COLO668 (cell line): Measurements from ENCODE around the gene DOCK1.
A peak's percentile ranks its signal among the peaks of the same experiment; 100 is the strongest.

Experiments
- DNase-seq: peaks from one replicate; lab custom pipeline; 2025; ENCODE audit not compliant: unreplicated experiment; lab: John Stamatoyannopoulos, UW

Gene DOCK1

DNA sequence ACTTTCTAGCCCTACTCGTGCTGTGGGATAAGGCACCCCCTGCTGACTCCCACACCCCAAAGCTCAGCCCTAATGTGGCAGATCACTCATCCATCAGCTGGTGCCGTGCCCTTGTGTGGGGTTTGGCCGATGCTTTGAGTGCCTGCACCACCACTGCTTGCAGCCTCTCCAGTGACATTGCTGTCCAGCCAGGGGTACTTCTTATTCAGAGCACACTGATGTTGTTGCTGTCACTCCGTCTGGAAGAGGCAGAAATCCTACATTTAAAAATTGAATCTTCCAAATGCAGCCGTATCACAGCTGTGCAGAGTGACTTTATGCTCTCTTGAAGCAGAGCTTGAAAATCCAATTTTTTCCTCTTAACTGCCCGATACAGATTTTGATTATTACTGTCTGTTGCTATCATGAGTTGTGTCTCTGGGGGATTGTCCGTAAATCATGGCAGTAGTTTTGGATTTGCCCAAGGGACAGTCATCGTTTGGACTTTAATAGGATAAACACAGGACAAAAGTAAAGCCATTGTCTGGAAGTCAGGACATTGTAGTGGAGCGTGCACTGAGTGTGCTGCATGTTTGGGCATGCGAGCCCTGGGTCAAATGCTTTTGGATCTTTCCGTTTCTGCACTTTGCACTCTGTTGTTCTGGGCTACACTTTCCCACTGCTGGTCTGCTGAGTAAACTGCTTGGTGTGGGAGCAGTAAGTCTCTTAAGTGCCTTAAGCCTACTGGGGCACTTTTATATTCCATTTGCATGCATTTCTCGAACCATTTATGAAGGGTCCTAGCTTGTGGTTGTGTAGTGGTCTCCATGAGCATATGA lies 128.2 kb downstream of the DOCK1 start:
- no peak for DNase-seq

DNA sequence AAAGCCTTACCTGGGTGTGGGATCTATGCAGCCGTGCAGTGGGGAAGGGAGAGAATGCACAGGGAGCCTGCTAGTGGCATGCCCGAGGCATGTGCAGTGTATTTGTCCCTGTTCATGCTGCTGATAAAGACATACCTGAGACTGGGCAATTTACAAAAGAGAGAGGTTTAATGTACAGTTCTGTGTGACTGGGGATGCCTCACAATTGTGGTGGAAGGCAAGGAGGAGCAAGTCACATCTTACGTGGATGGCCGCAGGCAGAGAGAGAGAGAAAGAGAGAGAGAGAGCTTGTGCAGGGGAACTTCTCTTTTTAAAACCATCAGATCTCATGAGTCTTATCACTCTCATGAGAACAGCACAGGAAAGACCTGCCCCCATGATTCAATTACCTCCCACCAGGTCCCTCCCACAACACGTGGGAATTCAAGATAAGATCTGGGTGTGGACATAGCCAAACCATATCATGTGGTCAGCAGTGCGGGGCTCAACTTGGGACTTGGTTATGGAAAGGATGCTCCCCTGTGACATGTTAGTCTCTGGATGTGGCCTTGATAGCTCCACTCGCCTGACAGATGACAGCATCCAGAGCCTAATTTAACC lies 128.9 kb downstream of the DOCK1 start:
- no peak for DNase-seq

DNA sequence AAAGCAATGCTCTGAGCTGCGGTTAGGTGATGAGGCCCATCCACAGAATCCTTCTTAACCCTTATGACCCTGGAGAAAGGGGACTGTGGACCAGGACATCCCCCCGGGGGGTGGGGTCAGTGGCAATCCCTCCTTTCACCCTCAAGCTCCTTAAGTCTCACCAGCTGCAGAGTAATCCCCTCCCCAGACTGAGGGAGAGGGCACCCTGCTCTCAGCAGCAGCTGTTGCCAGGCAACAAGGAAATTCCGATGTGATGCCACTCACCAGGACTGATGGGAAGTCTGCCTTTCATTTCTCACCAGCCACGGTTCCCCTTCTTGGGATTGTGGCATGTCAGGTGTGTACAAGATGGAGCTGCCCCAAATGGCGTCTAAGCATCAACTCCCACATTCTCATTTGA lies 129.6 kb downstream of the DOCK1 start:
- DNase-seq, result no peak

DNA sequence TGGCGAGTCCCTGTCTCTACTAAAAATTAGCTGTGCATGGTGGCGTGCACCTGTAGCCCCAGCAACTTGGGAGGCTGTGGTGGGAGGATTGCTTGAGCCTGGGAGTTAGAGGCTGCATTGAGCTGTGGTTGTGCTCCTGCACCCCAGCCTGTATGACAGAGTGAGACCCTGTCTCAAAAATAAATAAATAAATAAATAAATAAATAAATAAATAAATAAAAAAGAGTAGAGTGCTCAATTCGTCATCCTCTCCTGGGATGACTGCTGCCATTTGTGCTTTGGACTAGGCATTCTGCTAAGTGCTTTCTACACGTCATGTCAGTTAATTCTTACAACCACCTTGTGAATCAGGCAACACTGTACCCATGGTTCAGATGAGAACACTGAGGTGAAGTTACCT lies 130.6 kb downstream of the DOCK1 start:
- no peak for DNase-seq

DNA sequence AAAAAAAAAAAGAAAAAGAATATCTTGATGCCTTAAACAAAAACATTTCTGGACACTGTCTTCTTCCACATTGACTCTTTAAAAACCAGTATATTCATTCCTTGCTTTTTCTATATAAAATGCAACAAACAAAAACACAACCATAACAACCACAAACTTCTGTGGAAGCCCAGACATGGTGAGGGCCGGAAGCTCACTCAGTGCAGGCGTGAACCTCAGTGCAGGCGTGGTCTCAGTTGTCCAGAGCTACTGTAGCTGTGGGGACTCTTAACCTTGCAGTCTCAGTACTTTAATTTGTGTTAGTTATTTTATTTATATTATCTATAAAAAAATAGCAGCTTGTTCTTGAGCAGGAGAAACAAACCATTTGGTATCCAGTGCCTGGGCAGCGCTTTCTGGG lies 131.8 kb downstream of the DOCK1 start:
- no peak for DNase-seq

DNA sequence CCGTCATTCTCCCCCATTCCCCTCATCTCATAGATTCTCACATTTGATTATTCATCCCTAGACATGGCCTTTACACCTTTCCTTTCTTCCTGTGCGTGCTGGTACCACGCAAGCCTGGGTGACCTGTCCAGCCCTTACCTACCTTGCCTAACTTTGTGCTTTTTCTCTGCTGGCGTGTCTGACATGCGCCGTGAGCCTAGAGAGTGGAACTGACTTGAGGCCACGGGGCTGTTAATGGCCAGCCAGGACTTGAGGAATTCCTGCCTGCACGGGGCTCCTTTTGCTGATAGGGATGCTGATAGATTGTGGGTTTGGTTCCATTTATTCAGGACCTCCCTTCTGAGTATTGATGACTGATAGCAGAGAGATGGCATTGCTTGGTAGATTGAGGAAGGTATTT lies 134.2 kb downstream of the DOCK1 start:
- no peak for DNase-seq

DNA sequence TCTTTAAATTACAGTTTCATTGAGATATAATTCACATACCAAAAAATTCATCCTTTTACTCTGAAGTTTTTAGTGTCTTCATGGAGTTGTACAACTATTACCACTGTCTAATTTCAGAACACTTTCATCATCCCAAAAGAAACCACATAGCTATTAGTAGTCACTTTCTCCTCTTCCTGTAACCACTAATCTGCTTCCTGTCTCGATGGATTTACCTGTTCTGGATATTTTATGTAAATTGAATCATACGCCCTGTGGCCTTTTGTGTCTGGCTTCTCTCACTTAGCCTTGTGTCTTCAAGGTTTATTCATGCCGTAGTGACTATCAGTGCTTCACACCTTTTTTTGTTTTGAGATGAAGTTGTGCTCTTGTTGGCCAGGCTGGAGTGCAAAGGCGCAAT lies 135.5 kb downstream of the DOCK1 start:
- no peak for DNase-seq

DNA sequence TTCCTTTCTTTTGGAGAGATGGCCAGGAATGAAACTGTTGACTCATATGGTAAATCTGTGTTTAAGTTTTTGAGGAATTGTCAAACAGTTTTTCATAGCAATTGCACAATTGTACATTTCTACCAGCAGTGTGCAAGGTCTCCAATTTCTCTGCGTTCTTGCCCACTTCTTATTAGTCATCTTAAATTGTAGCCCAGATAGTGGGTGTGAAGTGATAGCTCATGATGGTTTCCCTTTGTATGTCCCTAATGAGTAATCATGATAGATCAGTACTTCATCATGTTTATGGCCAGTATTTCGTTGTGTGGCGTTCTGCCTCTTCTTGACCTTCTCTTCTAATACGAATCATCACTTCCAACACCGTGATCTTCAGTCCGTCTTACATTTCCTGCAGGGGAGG lies 136.3 kb downstream of the DOCK1 start:
- no peak for DNase-seq

DNA sequence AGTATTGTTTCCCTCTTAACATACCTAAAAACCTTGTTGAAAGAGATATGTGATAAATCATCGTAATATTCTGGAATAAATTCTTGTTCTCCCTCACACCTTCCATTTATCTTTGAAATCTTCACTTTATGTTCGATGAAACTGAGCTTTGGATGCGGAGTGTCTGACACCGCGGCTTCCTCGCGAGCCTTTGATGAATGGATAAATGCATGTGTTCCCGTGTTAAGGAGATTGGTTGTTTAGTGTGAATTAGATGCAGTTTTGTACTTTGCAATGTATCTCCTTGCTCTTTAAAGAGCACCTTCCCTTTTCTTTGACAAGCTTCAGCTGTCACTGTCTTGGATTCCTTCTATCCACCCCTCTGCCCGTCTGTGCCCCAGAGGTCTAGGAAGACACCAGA lies 138.1 kb downstream of the DOCK1 start:
- DNase-seq, result no peak

DNA sequence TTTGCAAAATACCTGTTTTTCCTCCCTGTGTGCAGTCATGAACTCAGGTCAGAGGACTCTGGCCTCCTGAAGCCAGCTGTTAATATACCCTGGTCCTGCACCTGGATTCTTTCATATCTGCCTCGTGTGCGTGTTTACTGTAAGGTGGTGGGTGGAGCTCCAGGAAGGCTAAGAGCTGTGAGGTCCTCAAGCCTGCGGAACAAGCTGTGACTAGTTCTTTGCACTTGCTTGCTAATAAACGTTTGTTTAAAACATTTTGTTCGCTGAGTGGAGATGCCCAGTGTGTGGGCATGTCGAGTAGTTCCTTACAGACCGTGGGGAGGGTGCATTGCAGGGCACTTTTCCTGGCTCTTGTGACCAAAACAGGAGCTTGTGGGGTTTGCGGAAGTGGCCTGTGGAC lies 139.0 kb downstream of the DOCK1 start:
- no peak for DNase-seq

DNA sequence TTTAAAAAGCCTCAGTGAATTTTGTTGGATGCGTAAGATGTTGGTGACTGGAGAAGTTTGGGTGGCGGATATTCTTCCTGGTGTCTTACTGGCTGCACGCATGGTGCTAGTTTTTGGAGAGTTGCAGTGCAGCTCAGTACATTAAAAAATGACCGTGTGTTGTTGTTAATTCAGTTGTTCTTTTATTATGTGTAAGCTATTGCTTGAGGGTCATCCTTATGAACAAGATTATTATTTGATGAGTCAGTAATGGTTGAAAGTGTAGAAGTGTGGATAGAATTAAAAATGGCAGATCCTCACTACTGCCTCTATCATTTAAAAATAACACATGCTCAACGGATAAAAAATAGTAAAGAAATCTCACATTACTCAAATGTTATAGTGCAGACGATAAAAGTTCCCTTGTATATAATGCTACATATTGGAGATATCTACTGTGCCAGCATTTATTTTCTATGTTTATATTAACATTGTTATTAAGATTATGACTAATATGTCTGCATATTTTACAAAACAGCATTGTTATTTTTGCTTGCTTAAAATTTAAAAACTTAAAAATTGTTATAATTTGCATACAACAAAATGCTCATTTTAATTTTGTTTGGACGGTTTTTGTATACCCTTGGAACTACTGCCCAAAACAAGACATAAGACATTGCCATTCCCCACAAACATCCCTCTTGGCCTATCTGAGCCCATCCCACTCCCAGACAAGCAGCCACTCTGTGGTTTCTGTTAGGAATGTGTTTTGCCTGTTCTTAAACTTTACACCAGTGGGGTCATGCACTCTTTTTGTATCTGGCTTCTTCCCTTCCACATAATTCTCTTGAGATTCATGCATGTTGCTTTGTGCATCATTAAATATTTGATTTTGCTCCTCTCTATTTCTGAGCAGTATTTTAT lies 142.0 kb downstream of the DOCK1 start:
- DNase-seq, result no peak

DNA sequence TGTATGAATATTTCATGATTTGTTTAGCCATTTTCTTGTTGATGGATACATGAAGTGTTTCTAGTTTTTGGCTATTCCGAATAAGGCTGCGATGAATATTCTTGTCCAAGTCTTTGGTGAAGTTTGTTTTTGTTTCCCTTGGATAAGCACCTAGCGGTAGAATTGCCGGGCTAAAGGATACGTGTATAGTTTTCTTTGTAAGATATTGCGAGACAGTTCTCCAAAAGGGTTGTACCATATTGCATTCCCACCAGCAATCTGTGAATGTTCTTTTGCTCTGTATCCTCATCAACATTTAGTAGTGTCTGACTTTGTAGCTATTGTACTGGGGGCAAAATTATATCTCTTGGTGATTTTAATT lies 142.6 kb downstream of the DOCK1 start:
- no peak for DNase-seq

DNA sequence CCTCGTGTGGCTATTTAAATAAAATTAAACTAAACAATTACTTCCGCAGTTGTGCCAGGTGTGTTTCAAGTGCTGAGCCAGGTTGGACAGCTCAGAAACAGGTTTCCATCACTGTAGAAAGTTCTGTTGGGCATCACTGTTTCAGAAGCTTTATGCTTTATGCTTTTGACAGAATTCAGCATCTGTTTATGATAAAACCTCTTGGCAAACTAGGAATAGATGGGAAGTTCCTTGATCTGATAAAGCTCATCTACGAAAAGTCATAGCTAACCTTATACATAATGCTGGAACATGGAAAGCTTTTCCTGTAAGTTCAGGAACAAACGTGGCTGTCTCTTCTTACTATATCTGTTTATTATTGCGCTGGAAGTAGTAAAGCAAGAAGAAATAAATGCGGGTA lies 143.4 kb downstream of the DOCK1 start:
- DNase-seq, result peak; percentile 5

DNA sequence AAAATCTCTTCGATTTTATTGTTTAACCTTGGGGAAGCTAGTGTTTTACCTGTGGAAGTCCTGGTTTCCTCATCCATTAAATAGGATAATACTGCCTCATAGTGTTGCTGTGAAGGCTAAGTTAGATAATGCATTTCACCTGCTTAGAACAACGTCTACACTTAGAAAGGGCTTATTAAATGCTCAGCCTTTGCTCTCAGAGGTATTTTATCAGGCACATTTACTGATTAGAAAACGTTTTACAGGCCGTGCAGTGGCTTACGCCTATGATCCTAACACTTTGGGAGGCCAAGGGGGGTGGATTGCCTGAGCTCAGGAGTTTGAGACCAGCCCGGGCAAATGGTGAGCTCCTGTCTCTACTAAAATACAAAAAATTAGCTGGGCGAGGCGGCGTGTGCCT lies 146.8 kb downstream of the DOCK1 start:
- DNase-seq, result no peak

DNA sequence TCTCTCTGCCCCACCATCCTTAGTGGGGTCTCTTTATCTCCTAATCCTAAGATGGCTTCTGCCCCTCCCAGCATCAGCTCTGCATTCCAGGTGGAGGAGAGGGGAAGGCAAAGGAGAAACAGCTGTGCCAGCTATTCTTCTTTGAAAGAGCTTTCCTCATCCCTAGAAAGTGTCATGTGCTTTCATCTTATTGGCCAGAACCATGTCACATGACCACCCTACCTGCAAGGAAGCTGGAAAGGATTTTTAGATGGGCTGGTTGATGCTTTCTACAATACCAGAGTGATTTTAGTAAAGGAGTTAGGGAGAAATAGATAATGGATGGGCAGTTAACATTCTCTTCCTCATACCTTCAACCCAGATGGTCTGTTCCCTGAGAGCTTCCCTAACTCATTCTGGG lies 150.0 kb downstream of the DOCK1 start:
- DNase-seq, result no peak

DNA sequence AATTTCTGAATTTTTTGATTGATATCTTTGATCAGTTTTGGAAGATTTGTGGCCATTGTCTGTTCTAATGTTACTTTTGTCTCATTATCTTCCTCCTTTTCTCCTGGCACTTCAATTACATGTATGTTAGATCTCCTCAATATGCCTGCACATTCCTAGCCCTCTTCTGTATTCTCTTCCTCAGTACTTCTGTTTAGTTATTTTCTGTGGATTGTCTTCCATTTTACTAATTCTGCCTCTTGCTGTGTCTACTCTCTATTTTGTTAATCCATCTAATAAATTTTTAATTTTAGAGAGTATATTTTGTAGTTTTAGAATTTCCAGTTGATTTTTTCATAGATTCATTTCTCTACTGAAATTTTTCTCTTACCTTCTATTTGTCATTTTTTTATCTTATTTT lies 154.1 kb downstream of the DOCK1 start:
- DNase-seq, result no peak

DNA sequence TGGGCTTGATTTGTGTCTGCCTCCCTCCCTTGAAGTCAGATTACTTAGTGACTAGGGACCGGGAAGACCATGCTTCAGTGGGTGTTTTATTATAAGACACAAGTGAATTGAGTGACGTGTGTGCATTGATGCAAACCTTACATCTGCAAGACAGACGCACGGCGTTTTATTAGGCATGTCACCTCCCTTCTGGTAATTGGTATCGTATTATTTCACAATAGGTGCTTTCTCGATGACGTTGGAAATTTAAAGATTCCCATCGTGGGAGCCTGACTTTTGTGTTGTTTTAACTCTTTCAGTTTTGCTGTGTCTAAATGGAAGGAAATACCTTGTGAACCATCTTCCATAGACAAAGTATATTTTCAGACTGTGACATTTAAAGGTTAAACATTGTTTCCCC lies 158.5 kb downstream of the DOCK1 start:
- no peak for DNase-seq

DNA sequence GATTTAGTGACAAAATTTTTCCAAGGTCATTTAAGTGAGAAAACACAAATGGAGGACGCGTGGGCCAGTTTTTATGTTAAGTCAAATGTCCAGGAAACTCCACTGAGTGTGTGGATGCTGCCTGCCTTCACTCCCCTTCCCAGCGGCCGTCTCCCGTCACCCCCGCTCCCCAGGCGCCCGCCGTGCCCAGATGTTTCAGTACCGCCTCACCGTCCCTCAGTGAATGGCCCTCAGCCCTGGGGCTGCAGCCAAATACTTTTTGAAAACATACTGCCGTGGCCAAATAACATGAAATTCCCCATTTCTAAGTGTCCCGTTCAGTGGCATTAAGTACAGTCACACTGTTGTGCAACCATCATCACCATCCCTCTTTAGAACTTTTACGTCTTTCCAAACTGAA lies 159.2 kb downstream of the DOCK1 start:
- DNase-seq, result no peak

DNA sequence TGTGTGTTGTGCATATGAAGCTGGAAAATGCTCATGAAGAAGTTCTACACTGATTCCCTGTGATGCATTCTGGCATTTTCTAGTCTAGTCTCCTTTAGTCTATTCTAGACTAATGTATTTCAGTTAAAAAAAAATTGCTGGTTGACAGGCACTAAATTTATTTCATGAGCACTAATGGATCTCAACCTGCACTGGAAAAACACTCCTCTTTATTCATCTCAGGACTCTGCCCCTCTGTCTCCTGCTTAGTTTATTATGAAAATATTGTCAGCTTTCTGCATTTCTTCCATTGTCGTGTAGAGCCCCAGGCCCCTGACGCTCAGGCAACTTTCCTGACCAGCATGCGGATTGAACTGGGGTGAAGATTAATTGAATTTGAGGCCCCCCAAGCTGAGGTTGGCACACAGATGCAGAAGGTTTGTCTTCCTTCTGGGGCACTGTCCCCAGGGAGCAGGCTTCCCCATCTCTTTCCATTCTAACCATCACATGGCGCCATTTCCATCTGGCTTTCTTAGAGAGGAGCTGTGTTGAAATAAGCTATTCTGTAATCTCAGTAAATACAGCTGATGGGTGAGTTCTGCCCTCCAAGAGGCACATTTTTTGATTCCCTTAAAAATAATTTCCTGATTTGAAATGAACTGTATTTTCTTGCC lies 162.4 kb downstream of the DOCK1 start:
- DNase-seq, result no peak

DNA sequence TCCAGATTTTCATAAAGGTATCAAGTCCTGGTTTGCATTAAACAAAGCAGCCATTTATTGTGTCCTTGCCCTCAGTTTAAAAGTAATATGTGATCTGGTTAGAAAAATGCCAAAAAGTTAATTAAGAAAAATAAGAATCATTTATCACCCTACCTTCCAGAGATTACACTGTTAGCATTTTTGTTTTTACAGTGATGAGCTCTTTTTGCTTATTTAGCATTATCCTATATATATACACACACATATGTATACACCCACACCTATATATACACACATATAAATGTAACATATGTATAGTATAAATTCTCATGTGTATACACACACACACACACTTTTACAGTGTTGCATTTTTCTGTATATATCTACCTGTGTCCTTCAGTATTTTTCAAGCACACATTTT lies 163.3 kb downstream of the DOCK1 start:
- no peak for DNase-seq

DNA sequence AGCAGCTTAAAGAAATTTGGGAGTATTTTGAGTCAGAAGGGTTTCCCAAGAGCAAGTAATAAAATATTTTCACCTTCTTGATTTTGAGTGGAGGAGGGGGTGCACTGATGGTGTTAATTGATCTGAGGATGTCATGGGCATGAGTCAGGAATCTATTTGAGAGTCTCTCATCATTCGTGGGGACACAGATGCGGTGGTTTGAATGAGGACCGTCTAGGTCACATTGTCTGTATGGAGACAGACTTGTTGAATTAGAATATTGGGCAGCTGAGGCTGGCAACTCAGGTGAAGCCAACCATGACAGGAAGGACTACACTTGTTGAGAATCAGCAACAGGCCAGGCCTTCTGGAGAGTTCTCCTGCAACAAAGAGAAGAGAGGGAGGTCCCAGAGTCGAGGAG lies 164.2 kb downstream of the DOCK1 start:
- no peak for DNase-seq

DNA sequence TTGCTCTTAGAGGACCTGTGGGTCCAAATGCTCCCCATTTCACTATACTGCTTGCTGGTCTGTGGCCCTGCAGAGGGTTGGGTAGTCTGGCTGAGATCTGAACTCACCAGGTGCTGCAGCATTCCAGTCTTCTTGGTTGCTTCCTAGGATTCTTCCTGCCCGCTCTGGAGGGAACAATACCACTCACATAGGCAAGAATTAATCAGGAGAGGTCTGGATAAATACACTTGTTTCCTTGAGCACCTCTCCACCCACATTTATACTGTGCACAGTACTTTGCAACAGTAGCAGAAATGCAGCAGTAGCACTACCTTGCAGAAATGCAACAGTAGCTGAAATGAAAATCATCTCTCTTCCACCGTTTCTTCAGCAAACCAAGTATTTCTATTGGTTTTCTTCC lies 165.9 kb downstream of the DOCK1 start:
- DNase-seq, result no peak
